Endothelial cell of umbilical vein (primary cell): ENCODE results near the gene LRRC8B. TPM values are rescaled to one million over a fixed set of nuclear protein-coding genes. Genes with fewer than 3 reads are reported as not detected.

Source experiments
- BruUV-seq: library from RNA; stranded (reverse); fragments of 400-500 nt; replicated peaks from 2 replicates; lab custom pipeline; 2021; lab: Mats Ljungman, UMichigan
- CTCF ChIA-PET: fragments of 300-600, 350-600 bp; sonication (Branson Sonifier 250); formaldehyde crosslinking; loops from one replicate; lab custom pipeline; 2021; ENCODE audit warnings: antibody characterized with exemption, inconsistent platforms; lab: Charles Lee
- POLR2A ChIA-PET: fragments of 300-600, 350-600 bp; sonication (Branson Sonifier 250); formaldehyde crosslinking; loops from one replicate; lab custom pipeline; 2021; ENCODE audit warnings: antibody characterized with exemption, inconsistent platforms; lab: Charles Lee
- DNase-seq: peaks from one replicate; pipeline ENCODE4 v3.0.0-alpha.2; 2011; ENCODE audit warnings: low read depth, low spot score
- FAIRE-seq: peaks from 2 replicates; lab custom pipeline; 2011; peaks lifted over from hg19 to GRCh38; lab: Jason Lieb, UNC
- H2AFZ ChIP-seq: 2 replicates; pipeline ENCODE4 v1.6.0; 2012; ENCODE audit warnings: low read depth, low read length, control low read depth, inconsistent platforms
- H3K27ac ChIP-seq: 2 replicates; pipeline ENCODE4 v1.5.1; 2011; ENCODE audit warnings: low read depth, mild to moderate bottlenecking, control low read depth, low read length, moderate library complexity; ENCODE audit not compliant: insufficient read depth
- H3K27me3 ChIP-seq, 2 experiments: 2 replicates each; pipeline versions ENCODE4 v1.6.0 to v1.6.1; 2011; ENCODE audit warnings: low read length in 2 of 2, mixed read lengths in 1 of 2; ENCODE audit not compliant: control insufficient read depth in 2 of 2, insufficient read depth in 2 of 2
- H3K36me3 ChIP-seq, 2 experiments: 2 replicates in 1 of 2; 3 replicates in 1 of 2; pipeline ENCODE4 v1.5.1; 2011; ENCODE audit warnings: low read length in 2 of 2, mild to moderate bottlenecking in 1 of 2, moderate library complexity in 1 of 2; ENCODE audit not compliant: control insufficient read depth in 2 of 2, insufficient read depth in 2 of 2; ENCODE audit errors: extremely low read depth in 1 of 2
- H3K4me1 ChIP-seq: 3 replicates; pipeline ENCODE4 v1.5.1; 2011; ENCODE audit warnings: mild to moderate bottlenecking, low read length; ENCODE audit not compliant: control insufficient read depth, insufficient read depth; ENCODE audit errors: extremely low read depth
- H3K4me2 ChIP-seq: 2 replicates; pipeline ENCODE4 v1.6.1; 2011; ENCODE audit warnings: low read length, control low read depth, mixed read lengths; ENCODE audit not compliant: insufficient read depth
- H3K4me3 ChIP-seq, 3 experiments: fragments of 200-600 bp in 1 of 3; sonication (generic), shearing (Covaris generic) in 1 of 3; replicated peaks in 1 of 3; 2 replicates each; pipeline ENCODE4 v1.5.1; 2011 to 2016; ENCODE audit warnings: control low read depth in 3 of 3, low read length in 3 of 3, mild to moderate bottlenecking in 2 of 3, inconsistent platforms in 1 of 3, low read depth in 1 of 3, moderate library complexity in 1 of 3; ENCODE audit not compliant: insufficient read depth in 1 of 3
- H3K79me2 ChIP-seq: 2 replicates; pipeline ENCODE4 v1.6.0; 2012; ENCODE audit warnings: low read length, inconsistent platforms; ENCODE audit not compliant: control insufficient read depth, insufficient read depth
- H3K9ac ChIP-seq: replicated peaks from 2 replicates; pipeline ENCODE3; 2011; ENCODE audit warnings: low read length, control low read depth; ENCODE audit not compliant: insufficient read depth; ENCODE audit errors: extremely low read depth
- H3K9me1 ChIP-seq: replicated peaks from 3 replicates; pipeline ENCODE4 v1.6.0; 2011; ENCODE audit warnings: mild to moderate bottlenecking, low read length; ENCODE audit not compliant: control insufficient read depth, insufficient read depth; ENCODE audit errors: extremely low read depth
- H3K9me3 ChIP-seq: replicated peaks from 2 replicates; pipeline ENCODE4 v1.5.1; 2012; ENCODE audit warnings: low read length, inconsistent platforms; ENCODE audit not compliant: control insufficient read depth, insufficient read depth
- H4K20me1 ChIP-seq: replicated peaks from 2 replicates; pipeline ENCODE3; 2011; ENCODE audit warnings: mild to moderate bottlenecking, low read length; ENCODE audit not compliant: control insufficient read depth, insufficient read depth; ENCODE audit errors: extremely low read depth
- CTCF ChIP-seq, 2 donors: IDR thresholded peaks; 1 replicate in 1 of 2; 2 replicates in 1 of 2; pipeline ENCODE4 v1.5.1; 2011; ENCODE audit warnings: low read length in 2 of 2, mild to moderate bottlenecking in 2 of 2, moderate library complexity in 2 of 2, control low read depth in 1 of 2, inconsistent platforms in 1 of 2, low read depth in 1 of 2; ENCODE audit not compliant: insufficient read depth in 1 of 2; ENCODE audit errors: extremely low read depth in 1 of 2
- EZH2 ChIP-seq: IDR thresholded peaks from 2 replicates; pipeline ENCODE4 v1.6.1; 2012; ENCODE audit warnings: borderline replicate concordance, low read depth, mild to moderate bottlenecking, moderate library complexity, low read length, inconsistent platforms; ENCODE audit not compliant: severe bottlenecking
- FOS ChIP-seq: IDR thresholded peaks from 2 replicates; pipeline ENCODE4 v1.6.1; 2011; ENCODE audit warnings: mild to moderate bottlenecking, low read length, moderate library complexity, borderline replicate concordance; ENCODE audit not compliant: insufficient read depth
- GATA2 ChIP-seq: IDR thresholded peaks from 2 replicates; pipeline ENCODE4 v1.7.0; 2011; ENCODE audit warnings: low read depth, mild to moderate bottlenecking, moderate library complexity, mixed read lengths, low read length; ENCODE audit not compliant: insufficient read length, insufficient read depth
- JUN ChIP-seq: IDR thresholded peaks from 2 replicates; pipeline ENCODE4 v1.6.1; 2011; ENCODE audit warnings: borderline replicate concordance, low read depth; ENCODE audit not compliant: insufficient read length, insufficient read depth
- MAX ChIP-seq: IDR thresholded peaks from 2 replicates; pipeline ENCODE4 v1.6.1; 2011; ENCODE audit not compliant: insufficient read depth, insufficient read length
- MYC ChIP-seq: IDR thresholded peaks from one replicate; pipeline ENCODE4 v1.6.1; 2011; ENCODE audit warnings: mild to moderate bottlenecking, low read depth, low read length
- POLR2A ChIP-seq: IDR thresholded peaks from 2 replicates; pipeline ENCODE4 v1.6.1; 2012; ENCODE audit warnings: low read depth, mild to moderate bottlenecking, control low read depth, low read length
- POLR2AphosphoS5 ChIP-seq: IDR thresholded peaks from 2 replicates; pipeline ENCODE4 v1.6.1; 2012; ENCODE audit warnings: low read depth, mild to moderate bottlenecking, control low read depth, low read length, moderate library complexity; ENCODE audit not compliant: insufficient read depth
- dilution Hi-C: fragments of 300-500 bp; cut with MboI; formaldehyde crosslinking; loops from one replicate; pipeline ENCODE4 v1.15.0; 2019; ENCODE audit warnings: low sequenced_read_pairs; ENCODE audit not compliant: extremely low pct_ligation_motif_present
- intact Hi-C: fragments of 100-400 bp; cut with micrococcal nuclease; formaldehyde crosslinking; loops from one replicate; pipeline ENCODE4 v1.10.0; 2022
- polyA plus RNA-seq, 4 experiments: library from polyadenylated mRNA; depleted of rRNA in 3 of 4; stranded (reverse) in 3 of 4; unstranded in 1 of 4; fragments of >200 nt; gene quantifications; 2 replicates each; pipeline versions ENCODE4 v1.2.1 to v1.2.3, GENCODE V29; 2011 to 2012; ENCODE audit warnings: missing spikeins in 1 of 4
- total RNA-seq: library from RNA; stranded (reverse); gene quantifications from 2 replicates; pipeline ENCODE4 v1.2.3, GENCODE V29; 2021

Gene LRRC8B
- total and polyA plus RNA-seq, 2 donors (not counting 3 experiments of a cell fraction or from before 2014, with no cell fraction given), result 15.2 to 15.8 TPM

- Histone ChIP-seq H3K79me2 (no peaks in the 10 kb centered on the region), H3K4me2 (no peak overlapping the region), H3K27me3 (peaks cover 4 to 16% of the 10 kb centered on the region in 2 experiments), H3K4me1 (no peaks in the 10 kb centered on the region), H4K20me1 (no peaks in the 10 kb centered on the region), H3K27ac (no peak overlapping the region), H3K9me1 (no peaks in the 10 kb centered on the region), H2AFZ (no peak overlapping the region), H3K9me3 (no peaks in the 10 kb centered on the region), H3K4me3 (no peak overlapping the region), H3K36me3 (no peaks in the 10 kb centered on the region), H3K9ac (no peak overlapping the region)
- no peak for FAIRE-seq
- intact Hi-C loops, result no loop called here
- POLR2A ChIA-PET, result no interaction called here
- CTCF ChIA-PET, result interaction anchor here (0.7 kb wide), 1 partner anchor 28 kb away, joined by 3 read pairs; no protein-coding TSS in a partner anchor
- dilution Hi-C loops, result no loop called here
- BruUV-seq, result no TSS peak
- TF ChIP-seq EZH2 (no peak), JUN (no peak), CTCF (IDR thresholded peaks at IDR 0.05; ENCODE audit: extremely low read depth in 1 of 2, insufficient read depth in 1 of 2, low read depth in 1 of 2, low read length in 2 of 2) (no peak), GATA2 (no peak), MYC (no peak)
- no peak for DNase-seq
Measured at GRCh38 chr1:89475269-89475668, 49.4 kb upstream of the LRRC8B start.

GRCh38 chr1:89476072-89476471 lies 48.6 kb upstream of the LRRC8B start:
- no peaks in the 10 kb centered on the region for H3K9me3 ChIP-seq
- peaks cover 4 to 16% of the 10 kb centered on the region in 2 experiments for H3K27me3 ChIP-seq
- intact Hi-C loops, result no loop called here
- dilution Hi-C loops, result no loop called here
- BruUV-seq, result no TSS peak
- H3K79me2 ChIP-seq, result no peaks in the 10 kb centered on the region
- CTCF ChIA-PET, result no interaction called here
- no peak for DNase-seq
- no peak overlapping the region for H3K27ac ChIP-seq
- no peaks in the 10 kb centered on the region for H3K4me1 ChIP-seq
- H3K4me3 ChIP-seq, result no peak overlapping the region
- POLR2A ChIA-PET, result no interaction called here
- H2AFZ ChIP-seq, result no peak overlapping the region
- no peak overlapping the region for H3K9ac ChIP-seq
- TF ChIP-seq MYC, result no peak
- TF ChIP-seq FOS, result no peak
- TF ChIP-seq MAX, result no peak
- no peak for TF ChIP-seq POLR2A
- no peak for TF ChIP-seq CTCF (IDR thresholded peaks at IDR 0.05; ENCODE audit: extremely low read depth in 1 of 2, insufficient read depth in 1 of 2, low read depth in 1 of 2, low read length in 2 of 2)
- TF ChIP-seq EZH2, result no peak
- no peak for TF ChIP-seq POLR2AphosphoS5
- TF ChIP-seq JUN, result no peak
- no peak for TF ChIP-seq GATA2
- no peak for FAIRE-seq
- no peak overlapping the region for H3K4me2 ChIP-seq
- no peaks in the 10 kb centered on the region for H3K36me3 ChIP-seq
- H4K20me1 ChIP-seq, result no peaks in the 10 kb centered on the region
- H3K9me1 ChIP-seq, result no peaks in the 10 kb centered on the region
